ENCODE results near the gene SLC23A3.
"Not testable (repeated sequence)": the region's sequence is repeated elsewhere in the genome, so short reads cannot be mapped to it uniquely, and the experiment has no call there.

Gene SLC23A3

DNA sequence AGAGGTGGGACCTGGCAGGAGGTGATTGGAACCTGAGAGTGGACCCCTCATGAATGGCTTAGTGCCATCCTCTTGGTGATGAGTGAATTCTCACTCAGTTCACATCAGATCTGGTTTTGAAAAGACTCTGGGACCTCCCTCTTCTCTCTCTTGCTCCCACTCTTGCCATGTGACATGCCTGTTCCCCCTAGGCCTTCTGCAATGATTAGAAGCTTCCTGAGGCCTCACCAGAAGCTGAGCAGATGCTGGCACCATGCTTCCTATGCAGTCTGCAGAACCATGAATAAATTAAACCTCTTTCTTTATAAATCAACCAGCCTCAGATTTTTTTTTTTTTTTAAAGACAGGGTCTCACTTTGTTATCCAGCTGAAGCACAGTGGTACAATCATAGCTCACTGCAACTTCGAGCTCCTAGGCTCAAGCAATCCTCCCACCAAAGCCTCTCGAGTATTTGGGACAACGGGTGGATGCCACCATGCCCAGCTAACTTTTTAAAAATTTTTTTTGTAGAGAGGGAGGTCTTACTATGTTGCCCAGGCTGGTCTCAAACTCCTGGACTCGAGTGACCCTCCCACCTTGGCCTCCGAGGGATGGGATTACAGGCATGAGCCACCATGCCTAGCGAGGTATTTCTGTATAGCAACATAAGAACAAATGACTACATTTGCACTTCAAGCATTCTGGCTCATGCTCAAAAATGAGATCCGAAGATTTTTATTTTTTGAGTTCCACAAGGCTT lies 34.8 kb upstream of the SLC23A3 start:
- no peak for DNase-seq

GRCh38 chr2:219201331-219201730 lies 31.5 kb upstream of the SLC23A3 start:
- DNase-seq: not testable (repeated sequence)

DNA sequence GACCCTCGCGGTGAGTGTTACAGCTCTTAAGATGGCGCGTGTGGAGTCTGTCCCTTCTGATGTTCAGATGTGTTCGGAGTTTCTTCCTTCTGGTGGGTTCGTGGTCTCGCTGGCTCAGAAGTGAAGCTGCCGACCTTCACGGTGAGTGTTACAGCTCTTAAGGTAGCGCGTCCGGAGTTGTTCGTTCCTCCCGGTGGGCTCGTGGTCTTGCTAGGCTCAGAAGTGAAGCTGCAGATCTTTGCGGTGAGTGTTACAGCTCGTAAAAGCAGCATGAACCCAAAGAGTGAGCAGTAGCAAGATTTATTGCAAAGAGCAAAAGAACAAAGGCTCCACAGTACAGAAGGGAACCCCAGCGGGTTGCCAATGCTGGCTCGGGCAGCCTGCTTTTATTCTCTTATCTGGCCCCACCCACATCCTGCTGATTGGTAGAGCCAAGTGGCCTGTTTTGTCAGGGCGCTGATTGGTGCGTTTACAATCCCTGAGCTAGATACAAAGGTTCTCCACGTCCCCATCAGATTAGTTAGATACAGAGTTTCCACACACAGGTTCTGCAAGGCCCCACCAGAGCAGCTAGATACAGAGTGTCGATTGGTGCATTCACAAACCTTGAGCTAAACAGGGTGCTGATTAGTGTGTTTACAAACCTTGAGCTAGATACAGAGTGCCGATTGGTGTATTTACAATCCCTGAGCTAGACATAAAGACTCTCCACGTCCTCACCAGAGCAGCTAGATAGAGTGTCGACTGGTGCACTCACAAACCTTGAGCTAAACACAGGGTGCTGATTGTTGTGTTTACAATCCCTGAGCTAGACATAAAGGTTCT lies 30.9 kb upstream of the SLC23A3 start:
- DNase-seq: not testable (repeated sequence)

DNA sequence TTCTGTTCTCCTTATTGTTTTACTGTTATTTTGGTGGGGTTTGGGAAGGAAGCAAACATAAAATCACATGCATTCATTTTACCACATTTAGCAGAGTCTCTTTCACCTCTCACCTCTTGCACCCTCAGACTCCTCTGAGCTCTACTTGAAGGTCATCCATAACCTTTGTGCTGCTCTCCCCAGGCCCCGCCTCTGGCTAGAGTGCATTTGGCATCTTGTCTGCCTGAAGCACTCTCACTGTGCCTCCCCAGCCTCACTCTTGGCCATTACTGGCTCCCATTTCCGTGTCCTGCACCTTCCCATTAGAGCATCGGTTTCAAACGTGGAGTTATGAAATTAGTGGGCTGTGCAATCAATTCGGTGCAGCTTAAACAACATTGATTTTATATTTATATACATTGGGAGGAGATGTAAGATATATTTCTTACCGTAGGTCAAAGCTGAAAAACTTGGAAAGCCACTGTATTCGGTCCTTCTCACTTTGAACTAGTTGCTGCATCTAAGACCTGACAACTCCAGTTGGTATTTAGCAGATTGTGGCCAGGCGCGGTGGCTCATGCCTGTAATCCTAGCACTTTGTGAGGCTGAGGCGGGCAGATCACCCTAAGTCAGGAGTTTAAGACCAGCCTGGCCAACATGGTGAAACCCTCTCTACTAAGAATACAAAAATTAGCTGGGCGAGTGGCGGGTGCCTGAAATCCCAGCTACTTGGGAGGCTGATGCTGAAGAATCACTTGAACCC lies 29.8 kb upstream of the SLC23A3 start:
- DNase-seq: no peak

DNA sequence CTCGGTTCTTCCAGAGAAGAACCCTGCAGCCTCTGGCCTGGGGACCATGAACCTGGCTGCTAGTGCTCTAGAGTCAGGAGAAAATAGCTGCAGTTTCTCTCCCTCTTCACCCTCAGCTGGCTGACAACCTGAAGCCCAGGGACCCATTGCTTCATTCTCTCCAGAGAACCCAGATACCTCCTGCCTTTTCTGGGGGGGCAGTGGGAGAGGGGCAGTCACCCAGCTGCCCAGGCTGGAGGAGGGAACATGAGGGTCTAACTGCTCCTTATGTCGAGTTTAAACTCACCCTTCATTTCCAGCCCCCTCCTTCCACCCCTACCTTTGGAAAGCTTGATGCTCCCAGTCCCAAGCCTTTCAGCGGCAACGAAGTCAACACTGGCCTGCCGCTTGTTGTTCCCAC lies 29.1 kb upstream of the SLC23A3 start:
- DNase-seq: no peak

DNA sequence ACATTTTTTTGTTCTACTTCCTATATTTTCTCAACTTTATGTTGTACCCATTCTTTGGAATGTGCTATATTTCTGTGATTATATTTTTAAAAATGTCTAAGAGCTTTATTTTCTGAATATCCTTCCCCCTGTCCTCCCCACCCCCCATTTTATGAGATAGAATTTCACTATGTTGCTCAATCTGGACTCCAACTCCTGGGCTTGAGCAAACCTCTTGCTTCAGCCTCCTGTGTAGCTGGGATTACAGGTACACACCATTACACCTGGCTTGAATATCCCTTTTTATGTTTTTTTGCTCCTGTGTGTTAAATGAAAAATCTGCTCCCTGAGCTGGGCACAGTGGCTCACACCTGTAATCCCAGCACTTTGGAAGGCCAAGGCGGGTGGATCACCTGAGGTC lies 27.6 kb upstream of the SLC23A3 start:
- no peak for DNase-seq

- DNase-seq: no peak
These were observed 17.1 kb upstream of the SLC23A3 start for GRCh38 chr2:219186754-219187456.

GRCh38 chr2:219184121-219184520 lies 14.3 kb upstream of the SLC23A3 start:
- no peak for DNase-seq

DNA sequence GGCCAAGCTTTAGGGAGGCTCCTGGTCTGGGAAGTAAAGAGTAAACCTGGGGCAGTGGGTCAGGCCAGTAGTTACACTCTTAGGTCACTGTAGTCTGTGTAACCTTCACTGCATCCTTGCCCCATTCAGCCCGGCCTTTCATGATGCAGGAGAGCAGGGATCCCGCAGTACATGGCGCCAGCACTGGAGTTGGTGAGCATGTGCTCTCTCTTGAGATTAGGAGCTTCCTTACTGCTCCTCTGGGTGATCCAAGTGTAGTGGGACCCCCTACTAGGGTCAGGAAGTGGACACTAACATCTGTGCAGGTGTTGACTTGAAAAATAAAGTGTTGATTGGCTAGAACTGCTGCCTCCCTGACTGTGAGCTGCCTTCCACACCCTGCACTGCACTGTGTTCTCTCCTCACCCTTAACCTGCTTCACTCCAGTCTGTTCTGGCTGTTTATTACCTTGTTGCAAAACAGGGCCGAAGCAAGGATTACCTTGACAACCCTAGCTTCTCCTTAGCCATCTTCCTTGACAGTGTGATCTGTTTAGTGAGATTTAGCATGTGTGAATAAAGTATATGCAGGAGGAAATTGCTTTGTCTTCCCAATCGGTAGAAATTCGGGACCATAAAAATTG lies 13.4 kb upstream of the SLC23A3 start:
- no peak for DNase-seq

GRCh38 chr2:219182331-219183150 lies 12.7 kb upstream of the SLC23A3 start:
- no peak for DNase-seq

DNA sequence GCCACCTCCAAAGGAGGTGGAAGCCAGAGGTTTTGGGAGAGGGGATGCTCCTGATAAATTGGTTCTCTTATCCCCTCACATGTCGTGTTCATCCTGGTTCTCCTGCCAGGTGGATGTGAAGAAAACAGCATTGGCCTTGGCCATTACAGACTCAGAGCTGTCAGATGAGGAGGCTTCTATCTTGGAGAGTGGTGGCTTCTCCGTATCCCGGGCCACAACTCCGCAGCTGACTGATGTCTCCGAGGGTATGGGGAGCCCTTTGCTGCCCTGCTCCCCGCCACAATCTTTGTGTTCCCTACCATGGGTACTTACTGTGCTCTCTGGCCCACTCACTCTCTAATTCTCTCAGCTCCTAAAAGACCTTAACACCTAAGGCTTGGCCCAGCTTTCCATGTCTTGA lies 11.7 kb upstream of the SLC23A3 start:
- no peak for DNase-seq

DNA sequence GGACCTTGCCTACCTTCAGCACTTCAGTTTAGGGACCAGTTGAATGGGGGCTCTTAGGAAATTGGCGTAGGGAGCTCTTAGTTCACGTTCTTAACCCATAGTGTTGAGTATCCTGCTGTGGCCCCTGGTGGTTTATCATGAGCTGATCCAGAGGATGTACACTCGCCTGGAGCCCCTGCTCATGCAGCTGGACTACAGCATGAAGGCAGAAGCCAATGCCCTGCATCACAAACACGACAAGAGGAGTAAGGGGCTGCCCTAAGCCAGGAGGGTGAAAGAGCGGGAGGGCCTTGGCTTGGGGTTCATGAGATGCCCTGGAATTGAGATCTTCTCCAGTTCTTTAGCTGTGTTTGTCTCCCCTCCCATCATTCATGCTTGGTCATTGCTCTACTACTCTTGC lies 11.1 kb upstream of the SLC23A3 start:
- no peak for DNase-seq

DNA sequence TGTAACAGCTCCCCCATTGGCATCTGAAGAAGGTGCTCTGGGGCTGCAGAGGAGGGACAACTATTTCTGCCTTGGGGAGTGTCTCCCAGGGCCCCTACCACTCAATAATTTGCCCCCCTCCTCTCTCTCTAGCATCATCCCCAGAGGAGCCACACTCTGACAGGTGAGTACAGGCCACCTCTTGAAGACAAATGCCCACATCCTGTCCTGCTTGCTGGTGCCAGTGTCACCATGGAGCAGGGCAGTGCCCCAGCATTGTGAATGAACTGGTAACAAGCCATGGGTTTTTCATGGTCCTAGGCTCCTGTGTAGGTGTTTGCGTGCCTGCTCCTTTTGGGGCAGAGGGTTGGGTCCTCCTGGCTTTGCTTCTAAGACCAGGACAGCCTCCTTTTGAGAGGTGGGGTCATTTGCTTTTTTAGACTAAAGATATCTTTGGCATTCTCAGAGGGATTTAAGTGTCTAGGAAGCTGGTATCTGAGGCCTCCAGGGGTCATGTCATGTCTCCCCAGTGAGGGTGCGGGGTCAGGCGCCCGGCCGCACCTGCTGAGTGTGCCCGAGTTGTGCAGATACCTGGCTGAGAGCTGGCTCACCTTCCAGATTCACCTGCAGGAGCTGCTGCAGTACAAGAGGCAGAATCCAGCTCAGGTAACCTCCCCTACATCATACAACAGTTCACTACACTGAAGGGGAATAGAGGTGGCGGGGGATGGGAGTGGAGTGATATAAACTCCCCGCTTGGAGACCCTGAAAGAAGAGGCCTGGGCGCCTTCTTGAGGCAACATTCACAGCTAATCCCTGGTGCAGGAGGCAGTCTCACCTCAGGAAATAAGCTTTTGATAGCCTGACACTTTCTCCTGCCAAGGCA lies 10.0 kb upstream of the SLC23A3 start:
- no peak for DNase-seq

GRCh38 chr2:219178377-219179175 lies 8.7 kb upstream of the SLC23A3 start:
- no peak for DNase-seq

GRCh38 chr2:219177552-219178376 lies 7.9 kb upstream of the SLC23A3 start, which contains the start of gene RETREG2:
RETREG2 (plus strand) TSS chr2:219178275; CDS start chr2:219178353, 78 bp downstream.
- peak; percentile 94 for DNase-seq

GRCh38 chr2:219176818-219177551 lies 7.2 kb upstream of the SLC23A3 start, which contains the start of gene CNPPD1:
CNPPD1 (minus strand) TSS chr2:219176925; CDS start chr2:219176828, 97 bp downstream.
- DNase-seq: peak; percentile 91

Data from left hindlimb (tissue), 1 donor.